HG03064 (cell line): ENCODE measurements around the gene HHIPL1.

ENCODE experiments used
- ATAC-seq: cut with Tn5 transposase; IDR thresholded peaks from one replicate; pipeline ENCODE4 v1.9.1; 2021; ENCODE audit warnings: low read depth; ENCODE audit not compliant: unreplicated experiment

Gene HHIPL1

GRCh38 chr14:99727096-99727870 lies 82.4 kb downstream of the HHIPL1 start:
- no peak for ATAC-seq

DNA sequence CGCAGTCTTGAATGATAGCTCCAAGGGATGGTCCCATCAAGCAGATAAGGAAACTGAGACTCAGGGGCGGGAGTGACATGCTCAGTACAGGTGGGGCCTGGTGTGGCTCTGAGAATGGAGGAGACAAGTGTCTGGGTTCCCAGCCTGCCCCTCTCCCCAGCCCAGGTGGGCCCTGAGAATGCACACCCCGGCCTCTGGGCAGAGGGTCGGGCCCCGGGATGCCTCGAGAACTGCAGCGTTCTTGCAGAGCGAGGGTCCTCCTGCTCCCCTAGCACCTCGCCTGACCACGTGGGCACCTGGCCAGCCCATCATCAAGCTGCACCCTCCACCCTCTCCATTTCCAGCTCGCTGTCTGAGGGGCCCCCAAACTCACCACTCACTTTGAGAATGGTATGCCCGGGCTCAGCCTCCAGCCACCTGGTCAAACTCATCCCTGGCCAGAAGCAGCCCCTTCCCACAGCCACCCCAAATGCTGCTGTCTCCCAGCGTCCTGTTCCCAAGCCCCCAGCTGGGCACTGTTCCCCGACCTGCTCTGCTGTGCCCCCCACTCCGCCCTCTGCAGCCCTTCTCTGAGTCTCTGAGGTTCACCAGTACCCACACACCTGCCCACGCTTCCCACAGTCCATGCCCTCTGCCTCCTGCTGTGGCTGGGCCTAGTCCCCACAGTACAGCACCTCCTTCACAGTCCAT lies 83.4 kb downstream of the HHIPL1 start:
- ATAC-seq = no peak

DNA sequence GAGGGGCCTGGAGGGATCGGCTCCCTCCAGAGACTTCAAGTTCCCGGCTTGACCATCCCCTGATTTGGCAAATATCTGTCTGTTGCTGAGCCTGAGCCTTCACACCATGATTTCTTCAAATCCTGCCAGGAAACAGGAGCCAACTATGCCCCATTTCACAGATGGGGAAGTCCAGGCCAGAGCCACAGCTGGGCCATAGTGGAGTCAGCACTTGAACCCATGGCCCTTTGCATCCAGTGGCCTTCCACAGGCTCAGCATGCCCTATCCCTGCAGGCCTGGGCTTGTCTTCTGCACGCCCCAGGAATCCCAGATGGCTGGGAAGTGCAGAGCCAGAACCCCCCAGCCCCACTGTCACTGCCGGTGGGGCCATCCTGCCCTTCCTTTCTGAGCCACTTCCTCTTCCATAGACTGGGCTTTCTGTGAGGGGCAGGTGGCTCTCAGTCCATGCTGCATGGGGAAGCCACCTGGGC lies 84.1 kb downstream of the HHIPL1 start:
- ATAC-seq = no peak
